GM12878 (cell line): ENCODE results near the gene VWA8. TPM values are rescaled to one million over a fixed set of nuclear protein-coding genes. Genes with fewer than 3 reads are reported as not detected.

Experiments used
- ATAC-seq: fragments of 200-7000 bp; cut with Tn5 transposase; 3 replicates; pipeline ENCODE4 v1.9.1; 2020; ENCODE audit warnings: mild to moderate bottlenecking, moderate library complexity
- BruUV-seq: library from RNA; stranded (reverse); fragments of 400-500 nt; replicated peaks from 2 replicates; lab custom pipeline; 2021; lab: Mats Ljungman, UMichigan
- CTCF ChIA-PET: fragments of 300-600 bp; sonication (Branson Sonifier 250); formaldehyde crosslinking; extraction: SDS; loops from one replicate; lab custom pipeline; 2021; ENCODE audit warnings: inconsistent platforms; lab: Yijun Ruan, JAX
- POLR2A ChIA-PET: fragments of 350-600 bp; formaldehyde crosslinking; extraction: SDS; loops from one replicate; lab custom pipeline; 2021; ENCODE audit warnings: inconsistent platforms; lab: Charles Lee
- RAD21 ChIA-PET: fragments of 300-600 bp; sonication (Branson Sonifier 250); formaldehyde crosslinking; loops from one replicate; lab custom pipeline; 2023; ENCODE audit warnings: antibody characterized with exemption; ENCODE audit not compliant: unreplicated experiment; lab: Charles Lee
- SMC1A ChIA-PET: fragments of 300-600 bp; sonication (Branson Sonifier 250); formaldehyde crosslinking; loops from one replicate; lab custom pipeline; 2023; ENCODE audit not compliant: unreplicated experiment, uncharacterized antibody; lab: Charles Lee
- DNase-seq: peaks from one replicate; pipeline ENCODE4 v3.0.0-alpha.2; 2011; ENCODE audit warnings: low read depth, low spot score
- FAIRE-seq: peaks from 3 replicates; lab custom pipeline; 2011; peaks lifted over from hg19 to GRCh38; lab: Jason Lieb, UNC
- H2AFZ ChIP-seq: 2 replicates; pipeline ENCODE4 v1.6.0; 2011; ENCODE audit warnings: low read depth, low read length, control low read depth; ENCODE audit not compliant: control insufficient read depth
- H3K27ac ChIP-seq: 2 replicates; pipeline ENCODE4 v1.5.1; 2011; ENCODE audit warnings: control low read depth; ENCODE audit not compliant: control insufficient read depth, insufficient read depth
- H3K27me3 ChIP-seq, 2 experiments: replicated peaks in 1 of 2; 2 replicates each; pipeline versions ENCODE4 v1.6.0 to v1.6.1; 2011; ENCODE audit warnings: low read length in 1 of 2; ENCODE audit not compliant: control insufficient read depth in 2 of 2, insufficient read depth in 2 of 2
- H3K36me3 ChIP-seq, 2 experiments: 2 replicates each; pipeline ENCODE4 v1.5.1; 2011; ENCODE audit warnings: low read length in 1 of 2; ENCODE audit not compliant: control insufficient read depth in 2 of 2, insufficient read depth in 2 of 2
- H3K4me1 ChIP-seq: 2 replicates; pipeline ENCODE4 v1.6.1; 2011; ENCODE audit warnings: mild to moderate bottlenecking, low read length, moderate library complexity, mixed read lengths; ENCODE audit not compliant: control insufficient read depth, insufficient read depth
- H3K4me2 ChIP-seq: 2 replicates; pipeline ENCODE4 v1.6.0; 2011; ENCODE audit warnings: control low read depth; ENCODE audit not compliant: control insufficient read depth, insufficient read depth
- H3K4me3 ChIP-seq: fragments of 200-600 bp; sonication (generic); 2 replicates; pipeline ENCODE4 v1.5.1; 2016
- H3K79me2 ChIP-seq: 2 replicates; pipeline ENCODE4 v1.6.0; 2011; ENCODE audit warnings: low read length; ENCODE audit not compliant: control insufficient read depth, insufficient read depth
- H3K9ac ChIP-seq: 2 replicates; pipeline ENCODE4 v1.8.0; 2011; ENCODE audit warnings: low read length, control low read depth, mixed read lengths; ENCODE audit not compliant: control insufficient read depth, insufficient read depth
- H3K9me3 ChIP-seq: replicated peaks from 3 replicates; pipeline ENCODE4 v1.5.1; 2011; ENCODE audit warnings: mild to moderate bottlenecking, low read length; ENCODE audit not compliant: control insufficient read depth, insufficient read depth
- H4K20me1 ChIP-seq: 2 replicates; pipeline ENCODE4 v1.6.0; 2011; ENCODE audit not compliant: control insufficient read depth, insufficient read depth
- BCLAF1 ChIP-seq: fragments of 450-650 bp; IDR thresholded peaks from 2 replicates; pipeline ENCODE4 v1.6.1; 2017; ENCODE audit warnings: antibody characterized with exemption, mild to moderate bottlenecking, moderate library complexity
- EGR1 ChIP-seq, 2 experiments: IDR thresholded peaks; 1 replicate in 1 of 2; 2 replicates in 1 of 2; pipeline ENCODE4 v1.6.1; 2011 to 2012; ENCODE audit warnings: low read depth in 2 of 2, low read length in 2 of 2, borderline replicate concordance in 1 of 2, mild to moderate bottlenecking in 1 of 2, moderate library complexity in 1 of 2
- ESRRA ChIP-seq: IDR thresholded peaks from 2 replicates; pipeline ENCODE4 v1.6.1; 2012; ENCODE audit warnings: mild to moderate bottlenecking, low read length, improper control_type of control experiment
- GATAD2B ChIP-seq: fragments of 450-650 bp; conservative IDR thresholded peaks from 2 replicates; pipeline ENCODE4 v1.6.1; 2017; ENCODE audit warnings: low read depth, mild to moderate bottlenecking, moderate library complexity
- HCFC1 ChIP-seq: fragments of 150-350 bp; IDR thresholded peaks from 2 replicates; pipeline ENCODE4 v1.6.1; 2014; ENCODE audit warnings: low read length
- NFYB ChIP-seq: IDR thresholded peaks from 2 replicates; pipeline ENCODE4 v1.6.1; 2011; ENCODE audit warnings: low read depth, mild to moderate bottlenecking, low read length, improper control_type of control experiment, moderate library complexity; ENCODE audit not compliant: insufficient read depth
- NR2F1 ChIP-seq: fragments of 450-650 bp; conservative IDR thresholded peaks from 2 replicates; pipeline ENCODE4 v1.6.1; 2017; ENCODE audit warnings: mild to moderate bottlenecking
- RFX5 ChIP-seq: IDR thresholded peaks from 2 replicates; pipeline ENCODE4 v1.6.1; 2011; ENCODE audit warnings: low read depth, low read length, improper control_type of control experiment
- SIN3A ChIP-seq: IDR thresholded peaks from 2 replicates; pipeline ENCODE4 v1.6.1; 2012; ENCODE audit warnings: low read depth, low read length, improper control_type of control experiment
- STAT3 ChIP-seq: IDR thresholded peaks from 2 replicates; pipeline ENCODE4 v1.6.1; 2011; ENCODE audit warnings: low read depth, low read length, improper control_type of control experiment
- YY1 ChIP-seq: IDR thresholded peaks from 2 replicates; pipeline ENCODE4 v1.6.1; 2011; ENCODE audit warnings: low read depth, mild to moderate bottlenecking, low read length
- ZNF687 ChIP-seq: fragments of 450-650 bp; IDR thresholded peaks from 2 replicates; pipeline ENCODE4 v1.6.1; 2017; ENCODE audit warnings: mild to moderate bottlenecking, moderate library complexity
- WGBS: methylation state at CpG from one replicate; pipeline ENCODE4 v1.1.6; 2016; ENCODE audit warnings: low lambda C conversion rate; ENCODE audit not compliant: insufficient replicate concordance, insufficient coverage; ENCODE audit errors: missing lambda C conversion rate; 5-methylcytosine and 5-hydroxymethylcytosine counted together
- in situ Hi-C: fragments of 300-500 bp; cut with MboI; formaldehyde crosslinking; loops from 9 replicates; pipeline ENCODE4 v1.14.3; 2018; ENCODE audit warnings: mixed read lengths
- intact Hi-C: fragments of 100-400 bp; cut with micrococcal nuclease; formaldehyde crosslinking; loops from one replicate; pipeline ENCODE4 v1.14.2; 2022; ENCODE audit not compliant: unreplicated experiment
- polyA plus RNA-seq, 11 experiments: library from polyadenylated mRNA; depleted of rRNA in 4 of 11; unstranded in 6 of 11; stranded (reverse) in 5 of 11; fragments of >200 nt; fragmentation: Nextera tagmentation in 4 of 11; fragmentation: Illumina TruSeq in 1 of 11; extraction: Ambion mirVana in 4 of 11; extraction: Trizol in 1 of 11; gene quantifications; 1 replicate in 1 of 11; 2 replicates in 10 of 11; pipeline versions ENCODE4 v1.2.1 to v1.2.3, GENCODE V29; 2011 to 2016; ENCODE audit warnings: inconsistent platforms in 2 of 11, missing spikeins in 2 of 11, low read depth in 1 of 11
- total RNA-seq, 4 experiments: library from RNA; depleted of rRNA in 3 of 4; stranded (reverse); fragments of >200 nt in 3 of 4; fragmentation: Illumina TruSeq in 1 of 4; extraction: Trizol in 1 of 4; gene quantifications; 2 replicates each; pipeline versions ENCODE4 v1.2.1 to v1.2.3, GENCODE V29; 2013 to 2021

VWA8 gene
- total and polyA plus RNA-seq, 10 of the 15 experiments (the other 5 are each of a cell fraction or from before 2014, with no cell fraction given) = 3.0 to 21.8 (median 13.5) TPM

- intact Hi-C loops = no loop called here
- TF ChIP-seq NFYB (no peak), ZNF687 (no peak), EGR1 (IDR thresholded peaks at IDR 0.05; ENCODE audit: borderline replicate concordance in 1 of 2, low read depth in 2 of 2, low read length in 2 of 2) (no peak), SIN3A (no peak), HCFC1 (no peak), STAT3 (no peak), BCLAF1 (no peak), RFX5 (no peak), YY1 (no peak), GATAD2B (no peak), NR2F1 (no peak), ESRRA (no peak)
- TF ChIP-seq, all 136 proteins: peak for 0
- WGBS = 52% methylated on average over 15 of the region's 15 CpGs
- Histone ChIP-seq H3K4me1 (no peaks in the 10 kb centered on the region), H3K4me2 (no peak overlapping the region), H3K27ac (no peak overlapping the region), H3K9me3 (no peaks in the 10 kb centered on the region), H3K36me3 (no peaks in the 10 kb centered on the region), H3K79me2 (no peaks in the 10 kb centered on the region), H3K9ac (no peak overlapping the region), H2AFZ (no peak overlapping the region), H3K4me3 (no peak overlapping the region), H3K27me3 (no peaks in the 10 kb centered on the region), H4K20me1 (no peaks in the 10 kb centered on the region)
- ChIA-PET SMC1A (no interaction called here), RAD21 (no interaction called here), POLR2A (no interaction called here), CTCF (no interaction called here)
- BruUV-seq = no TSS peak
- no peak for ATAC-seq
- DNase-seq = no peak
- in situ Hi-C loops = no loop called here
- no peak for FAIRE-seq
These were observed 440.0 kb downstream of the VWA8 start for GRCh38 chr13:41520660-41521630.
